Esophagus (tissue), 2 donors: ENCODE results near the gene POLR1C. TPM values are rescaled to one million over a fixed set of nuclear protein-coding genes. Genes with fewer than 3 reads are reported as not detected.
A peak's percentile ranks its signal among the peaks of the same experiment; 100 is the strongest.

Experiments
- H3K27ac ChIP-seq, 2 donors: one replicate each; pipeline ENCODE4 v1.5.1; 2013; ENCODE audit warnings: low read depth in 2 of 2, mild to moderate bottlenecking in 2 of 2, inconsistent platforms in 1 of 2, low read length in 1 of 2, moderate library complexity in 1 of 2
- H3K27me3 ChIP-seq, 2 donors: one replicate each; pipeline ENCODE4 v1.6.1; 2013; ENCODE audit warnings: low read length in 2 of 2, control low read depth in 1 of 2, mild to moderate bottlenecking in 1 of 2; ENCODE audit not compliant: insufficient read depth in 2 of 2, control insufficient read depth in 1 of 2
- H3K36me3 ChIP-seq, 2 donors: one replicate each; pipeline ENCODE4 v1.6.1; 2013; ENCODE audit warnings: low read length in 1 of 2; ENCODE audit not compliant: control insufficient read depth in 2 of 2, insufficient read depth in 2 of 2
- H3K4me1 ChIP-seq, 2 donors: one replicate each; pipeline ENCODE4 v1.6.1; 2013; ENCODE audit warnings: low read length in 1 of 2; ENCODE audit not compliant: control insufficient read depth in 2 of 2, insufficient read depth in 2 of 2
- H3K4me3 ChIP-seq, 2 donors: one replicate each; pipeline ENCODE4 v1.5.1; 2013; ENCODE audit warnings: low read length in 2 of 2, mild to moderate bottlenecking in 2 of 2, low read depth in 1 of 2, moderate library complexity in 1 of 2
- H3K9me3 ChIP-seq, 2 donors: one replicate each; pipeline ENCODE4 v1.6.1; 2013; ENCODE audit warnings: mild to moderate bottlenecking in 2 of 2, low read depth in 1 of 2, low read length in 1 of 2, moderate library complexity in 1 of 2; ENCODE audit not compliant: control insufficient read depth in 2 of 2, insufficient read depth in 1 of 2
- WGBS, 2 donors: extraction: QIAGEN DNeasy Blood & Tissue Kit; methylation state at CpG; one replicate each; pipeline ENCODE4 v1.1.7; 2013; 5-methylcytosine and 5-hydroxymethylcytosine counted together
- polyA plus RNA-seq, 2 donors: library from polyadenylated mRNA; stranded (reverse); fragments of 200-250 nt; gene quantifications; one replicate each; pipeline ENCODE4 v1.2.3, GENCODE V29; 2013
- donor health status: healthy with polysubstance abuse.
- donor health status: Bipolar disorder and iron deficiency.

Gene POLR1C
- polyA plus RNA-seq, 2 donors, result 21.5 to 38.9 TPM

GRCh38 chr6:43506667-43507471 is 10.0 kb upstream of the POLR1C start:
- WGBS, 2 donors, result 24 to 27% methylated on average over 14 of the region's 14 CpGs
- peaks cover 0 to 13% of the 10 kb centered on the region in 2 donors for H3K4me1 ChIP-seq
- no peak overlapping the region for H3K27ac ChIP-seq
- peaks cover 0 to 35% of the 10 kb centered on the region in 2 donors for H3K36me3 ChIP-seq
- no peaks in the 10 kb centered on the region for H3K27me3 ChIP-seq
- peaks cover 0 to 2% of the 10 kb centered on the region in 2 donors for H3K9me3 ChIP-seq
- no peak overlapping the region for H3K4me3 ChIP-seq

GRCh38 chr6:43508481-43509141 is 8.3 kb upstream of the POLR1C start:
- Histone ChIP-seq H3K27ac (no peak overlapping the region), H3K9me3 (no peaks in the 10 kb centered on the region), H3K4me3 (no peak overlapping the region), H3K27me3 (no peaks in the 10 kb centered on the region), H3K4me1 (peaks cover 0 to 13% of the 10 kb centered on the region in 2 donors), H3K36me3 (peaks cover 7 to 37% of the 10 kb centered on the region in 2 donors)
- 64 to 68% methylated on average over 8 of the region's 8 CpGs for WGBS, 2 donors

GRCh38 chr6:43509142-43509983 is 7.5 kb upstream of the POLR1C start:
- H3K4me1 ChIP-seq, result peaks cover 0 to 13% of the 10 kb centered on the region in 2 donors
- H3K27me3 ChIP-seq, result no peaks in the 10 kb centered on the region
- H3K4me3 ChIP-seq, result peak overlapping the region; percentile 51 to 71
- H3K27ac ChIP-seq, result no peak overlapping the region
- no peaks in the 10 kb centered on the region for H3K9me3 ChIP-seq
- H3K36me3 ChIP-seq, result peaks cover 7 to 37% of the 10 kb centered on the region in 2 donors
- 8 to 11% methylated on average over 55 to 69 of the region's 69 CpGs for WGBS, 2 donors

GRCh38 chr6:43509984-43510826 is 6.7 kb upstream of the POLR1C start, which contains the start of gene LRRC73:
TSS of gene LRRC73 (minus strand) at chr6:43510346. CDS start at chr6:43509785, 561 bp downstream.
- Histone ChIP-seq H3K27ac (peak within 1 kb of the TSS in 1 of 2 donors; percentile 85), H3K4me1 (peaks cover 0 to 14% of the 10 kb centered on the region in 2 donors), H3K36me3 (peaks cover 7 to 32% of the 10 kb centered on the region in 2 donors), H3K9me3 (no peaks in the 10 kb centered on the region), H3K27me3 (no peaks in the 10 kb centered on the region), H3K4me3 (peak within 1 kb of the TSS; percentile 51 to 71)
- WGBS, 2 donors, result 4 to 13% methylated on average over 64 to 96 of the region's 96 CpGs

- H3K27me3 ChIP-seq, result no peaks in the 10 kb centered on the region
- H3K4me3 ChIP-seq, result peak overlapping the region; percentile 51 to 71
- 53 to 59% methylated on average over 10 of the region's 10 CpGs for WGBS, 2 donors
- H3K27ac ChIP-seq, result peak overlapping the region in 1 of 2 donors; percentile 85
- no peaks in the 10 kb centered on the region for H3K9me3 ChIP-seq
- H3K36me3 ChIP-seq, result peaks cover 7 to 28% of the 10 kb centered on the region in 2 donors
- H3K4me1 ChIP-seq, result peaks cover under 1 to 20% of the 10 kb centered on the region in 2 donors
Observed at GRCh38 chr6:43510827-43511163, 6.1 kb upstream of the POLR1C start.

- no peaks in the 10 kb centered on the region for H3K9me3 ChIP-seq
- H3K4me3 ChIP-seq, result no peak overlapping the region
- H3K27ac ChIP-seq, result no peak overlapping the region
- 86 to 89% methylated on average over 11 of the region's 11 CpGs for WGBS, 2 donors
- peaks cover 3 to 21% of the 10 kb centered on the region in 2 donors for H3K4me1 ChIP-seq
- no peaks in the 10 kb centered on the region for H3K27me3 ChIP-seq
- H3K36me3 ChIP-seq, result peaks cover 7 to 28% of the 10 kb centered on the region in 2 donors
Observed at GRCh38 chr6:43511824-43512415, 5.0 kb upstream of the POLR1C start.

- peak overlapping the region; percentile 82 to 85 for H3K4me3 ChIP-seq
- no peaks in the 10 kb centered on the region for H3K27me3 ChIP-seq
- peaks cover 3 to 10% of the 10 kb centered on the region in 2 donors for H3K4me1 ChIP-seq
- WGBS, 2 donors, result 60 to 61% methylated on average over 9 of the region's 9 CpGs
- peak overlapping the region in 1 of 2 donors; percentile 86 for H3K27ac ChIP-seq
- peaks cover 7 to 37% of the 10 kb centered on the region in 2 donors for H3K36me3 ChIP-seq
- H3K9me3 ChIP-seq, result no peaks in the 10 kb centered on the region
Observed at GRCh38 chr6:43515808-43516207, 1.1 kb upstream of the POLR1C start.

- Histone ChIP-seq H3K27me3 (no peaks in the 10 kb centered on the region), H3K36me3 (peaks cover 7 to 42% of the 10 kb centered on the region in 2 donors), H3K4me3 (peak overlapping the region; percentile 82 to 85), H3K27ac (peak overlapping the region; percentile 82 to 86), H3K9me3 (no peaks in the 10 kb centered on the region), H3K4me1 (peaks cover 3 to 8% of the 10 kb centered on the region in 2 donors)
- WGBS, 2 donors, result 0 to 1% methylated on average over 10 of the region's 10 CpGs
Observed at GRCh38 chr6:43516367-43516696, 557 bp upstream of the POLR1C start.
